HEK293 (cell line): ENCODE results near the gene ELMO1.

Source experiments
- CTCF ChIA-PET: fragments of 350-600 bp; formaldehyde crosslinking; extraction: SDS; loops from one replicate; lab custom pipeline; 2021; ENCODE audit warnings: antibody characterized with exemption; lab: Yijun Ruan, JAX
- POLR2A ChIA-PET: fragments of 300-600 bp; formaldehyde crosslinking; extraction: SDS; loops from one replicate; lab custom pipeline; 2020; ENCODE audit warnings: antibody characterized with exemption, inconsistent platforms; lab: Yijun Ruan, JAX
- H3K27ac ChIP-seq: fragments of 200-500 bp; sonication (Bioruptor generic); 2 replicates; pipeline ENCODE4 v1.5.1; 2014; ENCODE audit warnings: low read depth, low read length, control low read depth, inconsistent platforms; ENCODE audit errors: extremely low read depth
- H3K36me3 ChIP-seq, 2 experiments: fragments of 200-500 bp in 1 of 2; sonication (Bioruptor generic) in 1 of 2; 1 replicate in 1 of 2; 2 replicates in 1 of 2; pipeline ENCODE4 v1.5.1; 2014 to 2017; ENCODE audit warnings: inconsistent platforms in 2 of 2, low read length in 2 of 2; ENCODE audit not compliant: control insufficient read depth in 2 of 2, insufficient read depth in 1 of 2
- H3K4me1 ChIP-seq: fragments of 200-500 bp; sonication (Bioruptor generic); 2 replicates; pipeline ENCODE4 v1.5.1; 2014; ENCODE audit warnings: mild to moderate bottlenecking, low read length, inconsistent platforms; ENCODE audit not compliant: control insufficient read depth, insufficient read depth
- H3K4me3 ChIP-seq: 2 replicates; pipeline ENCODE4 v1.5.1; 2011; ENCODE audit warnings: low read depth, mild to moderate bottlenecking, control low read depth, low read length, moderate library complexity
- H3K9me3 ChIP-seq: fragments of 200-500 bp; sonication (Bioruptor generic); 2 replicates; pipeline ENCODE4 v1.5.1; 2014; ENCODE audit warnings: low read depth, low read length, inconsistent platforms; ENCODE audit not compliant: control insufficient read depth, insufficient read depth
- HOXD13 ChIP-seq: sonication (generic); formaldehyde crosslinking; IDR thresholded peaks from 2 replicates; pipeline ENCODE4 v1.8.0; 2022; ENCODE audit warnings: missing genetic modification reagents, borderline replicate concordance
- IKZF3 ChIP-seq: fragments of 450-650 bp; IDR thresholded peaks from 2 replicates; pipeline ENCODE4 v1.5.0; 2018; ENCODE audit warnings: missing biosample characterization, mild to moderate bottlenecking, missing genetic modification characterization, moderate library complexity
- KLF1 ChIP-seq: fragments of 450-650 bp; formaldehyde crosslinking; IDR thresholded peaks from 2 replicates; pipeline ENCODE4 v1.5.1; 2016; ENCODE audit warnings: missing biosample characterization, missing genetic modification characterization
- KLF7 ChIP-seq: fragments of 450-650 bp; formaldehyde crosslinking; IDR thresholded peaks from 2 replicates; pipeline ENCODE4 v1.5.1; 2016; ENCODE audit warnings: missing biosample characterization, missing genetic modification characterization, borderline replicate concordance
- PRDM2 ChIP-seq: fragments of 450-650 bp; formaldehyde crosslinking; IDR thresholded peaks from 2 replicates; pipeline ENCODE4 v1.5.1; 2016; ENCODE audit warnings: missing biosample characterization, missing genetic modification characterization, borderline replicate concordance
- ZBTB1 ChIP-seq: fragments of 450-650 bp; formaldehyde crosslinking; IDR thresholded peaks from 2 replicates; pipeline ENCODE4 v1.5.1; 2016; ENCODE audit warnings: missing biosample characterization, missing genetic modification characterization
- ZBTB20 ChIP-seq: fragments of 450-650 bp; formaldehyde crosslinking; IDR thresholded peaks from 2 replicates; pipeline ENCODE4 v1.5.1; 2016; ENCODE audit warnings: missing biosample characterization, missing genetic modification characterization
- ZBTB48 ChIP-seq: fragments of 450-650 bp; formaldehyde crosslinking; IDR thresholded peaks from 2 replicates; pipeline ENCODE4 v1.5.1; 2016; ENCODE audit warnings: missing biosample characterization, missing genetic modification characterization
- ZNF148 ChIP-seq: fragments of 450-650 bp; formaldehyde crosslinking; IDR thresholded peaks from 2 replicates; pipeline ENCODE4 v1.5.0; 2017; ENCODE audit warnings: missing biosample characterization, missing genetic modification characterization, borderline replicate concordance
- ZNF184 ChIP-seq: fragments of 450-650 bp; IDR thresholded peaks from 2 replicates; pipeline ENCODE4 v1.5.1; 2018; ENCODE audit warnings: missing biosample characterization, mild to moderate bottlenecking, missing genetic modification characterization
- ZNF26 ChIP-seq: fragments of 450-650 bp; formaldehyde crosslinking; IDR thresholded peaks from 2 replicates; pipeline ENCODE4 v1.5.1; 2016; ENCODE audit warnings: missing biosample characterization, missing genetic modification characterization
- ZNF423 ChIP-seq: fragments of 450-650 bp; formaldehyde crosslinking; IDR thresholded peaks from 2 replicates; pipeline ENCODE4 v1.5.1; 2016; ENCODE audit warnings: missing biosample characterization, missing genetic modification characterization
- ZNF510 ChIP-seq: fragments of 450-650 bp; formaldehyde crosslinking; IDR thresholded peaks from 2 replicates; pipeline ENCODE4 v1.5.1; 2018; ENCODE audit warnings: mild to moderate bottlenecking, missing genetic modification characterization, missing biosample characterization; ENCODE audit not compliant: insufficient replicate concordance
- ZNF624 ChIP-seq: fragments of 450-650 bp; formaldehyde crosslinking; IDR thresholded peaks from 2 replicates; pipeline ENCODE4 v1.5.1; 2017; ENCODE audit warnings: missing biosample characterization, missing genetic modification characterization
- ZNF747 ChIP-seq: fragments of 450-650 bp; formaldehyde crosslinking; IDR thresholded peaks from 2 replicates; pipeline ENCODE4 v1.5.1; 2016; ENCODE audit warnings: missing biosample characterization, missing genetic modification characterization
- ZSCAN4 ChIP-seq: fragments of 450-650 bp; formaldehyde crosslinking; IDR thresholded peaks from 2 replicates; pipeline ENCODE4 v1.5.1; 2017; ENCODE audit warnings: missing biosample characterization, missing genetic modification characterization

Gene ELMO1

GRCh38 chr7:37131855-37132254, 316.8 kb downstream of the ELMO1 start:
- ChIA-PET CTCF (no interaction called here), POLR2A (no interaction called here)
- TF ChIP-seq HOXD13: no peak
- TF ChIP-seq ZBTB20: no peak
- Histone ChIP-seq H3K4me3 (no peak overlapping the region), H3K9me3 (no peaks in the 10 kb centered on the region), H3K4me1 (no peaks in the 10 kb centered on the region), H3K27ac (no peak overlapping the region), H3K36me3 (no peaks in the 10 kb centered on the region)

- no peaks in the 10 kb centered on the region for H3K9me3 ChIP-seq
- TF ChIP-seq ZNF184 (tag by site-specific recombination) (no peak), ZNF624 (no peak), KLF7 (tag by site-specific recombination) (no peak)
- TF ChIP-seq, all 188 proteins: peak for 0
- CTCF ChIA-PET: no interaction called here
- no peak overlapping the region for H3K27ac ChIP-seq
- POLR2A ChIA-PET: no interaction called here
- no peak overlapping the region for H3K4me3 ChIP-seq
- H3K4me1 ChIP-seq: no peaks in the 10 kb centered on the region
- no peaks in the 10 kb centered on the region for H3K36me3 ChIP-seq
These were observed 319.6 kb downstream of the ELMO1 start for GRCh38 chr7:37129035-37129425.

- H3K36me3 ChIP-seq: no peaks in the 10 kb centered on the region
- POLR2A ChIA-PET: no interaction called here
- TF ChIP-seq ZNF423 (tag by site-specific recombination): no peak
- TF ChIP-seq ZBTB48 (tag by site-specific recombination): no peak
- no peak for TF ChIP-seq ZNF747 (tag by site-specific recombination)
- TF ChIP-seq IKZF3 (tag by site-specific recombination): no peak
- TF ChIP-seq ZBTB1 (tag by site-specific recombination): no peak
- TF ChIP-seq ZNF26: no peak
- no peak for TF ChIP-seq HOXD13
- TF ChIP-seq, all 188 proteins: peak for 0
These were observed 320.2 kb downstream of the ELMO1 start for GRCh38 chr7:37128327-37129034.

GRCh38 chr7:37119296-37119860, 329.3 kb downstream of the ELMO1 start:
- ChIA-PET CTCF (interaction anchor here (0.6 kb wide), 1 partner anchor 632 kb away, joined by 10 read pairs; no protein-coding TSS in a partner anchor), POLR2A (no interaction called here)
- H3K4me1 ChIP-seq: no peaks in the 10 kb centered on the region
- no peaks in the 10 kb centered on the region for H3K36me3 ChIP-seq
- H3K4me3 ChIP-seq: no peak overlapping the region
- no peak overlapping the region for H3K27ac ChIP-seq
- no peaks in the 10 kb centered on the region for H3K9me3 ChIP-seq
- TF ChIP-seq KLF1 (tag by site-specific recombination) (no peak), ZNF510 (tag by site-specific recombination) (no peak), PRDM2 (tag by site-specific recombination) (no peak), ZNF148 (tag by site-specific recombination) (no peak), ZSCAN4 (no peak)

More at GRCh38 chr7:37128327-37129034, 320.2 kb downstream of the ELMO1 start:
- H3K27ac ChIP-seq: no peak overlapping the region
- H3K4me3 ChIP-seq: no peak overlapping the region
- H3K4me1 ChIP-seq: no peaks in the 10 kb centered on the region
- H3K9me3 ChIP-seq: no peaks in the 10 kb centered on the region
- CTCF ChIA-PET: no interaction called here
